DMS153 (cell line): ENCODE data around the gene PCDH17.

Source experiments
- DNase-seq: peaks from one replicate; lab custom pipeline; 2025; lab: John Stamatoyannopoulos, UW

The PCDH17 gene, protein sequence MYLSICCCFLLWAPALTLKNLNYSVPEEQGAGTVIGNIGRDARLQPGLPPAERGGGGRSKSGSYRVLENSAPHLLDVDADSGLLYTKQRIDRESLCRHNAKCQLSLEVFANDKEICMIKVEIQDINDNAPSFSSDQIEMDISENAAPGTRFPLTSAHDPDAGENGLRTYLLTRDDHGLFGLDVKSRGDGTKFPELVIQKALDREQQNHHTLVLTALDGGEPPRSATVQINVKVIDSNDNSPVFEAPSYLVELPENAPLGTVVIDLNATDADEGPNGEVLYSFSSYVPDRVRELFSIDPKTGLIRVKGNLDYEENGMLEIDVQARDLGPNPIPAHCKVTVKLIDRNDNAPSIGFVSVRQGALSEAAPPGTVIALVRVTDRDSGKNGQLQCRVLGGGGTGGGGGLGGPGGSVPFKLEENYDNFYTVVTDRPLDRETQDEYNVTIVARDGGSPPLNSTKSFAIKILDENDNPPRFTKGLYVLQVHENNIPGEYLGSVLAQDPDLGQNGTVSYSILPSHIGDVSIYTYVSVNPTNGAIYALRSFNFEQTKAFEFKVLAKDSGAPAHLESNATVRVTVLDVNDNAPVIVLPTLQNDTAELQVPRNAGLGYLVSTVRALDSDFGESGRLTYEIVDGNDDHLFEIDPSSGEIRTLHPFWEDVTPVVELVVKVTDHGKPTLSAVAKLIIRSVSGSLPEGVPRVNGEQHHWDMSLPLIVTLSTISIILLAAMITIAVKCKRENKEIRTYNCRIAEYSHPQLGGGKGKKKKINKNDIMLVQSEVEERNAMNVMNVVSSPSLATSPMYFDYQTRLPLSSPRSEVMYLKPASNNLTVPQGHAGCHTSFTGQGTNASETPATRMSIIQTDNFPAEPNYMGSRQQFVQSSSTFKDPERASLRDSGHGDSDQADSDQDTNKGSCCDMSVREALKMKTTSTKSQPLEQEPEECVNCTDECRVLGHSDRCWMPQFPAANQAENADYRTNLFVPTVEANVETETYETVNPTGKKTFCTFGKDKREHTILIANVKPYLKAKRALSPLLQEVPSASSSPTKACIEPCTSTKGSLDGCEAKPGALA (N-terminal part only)

DNA sequence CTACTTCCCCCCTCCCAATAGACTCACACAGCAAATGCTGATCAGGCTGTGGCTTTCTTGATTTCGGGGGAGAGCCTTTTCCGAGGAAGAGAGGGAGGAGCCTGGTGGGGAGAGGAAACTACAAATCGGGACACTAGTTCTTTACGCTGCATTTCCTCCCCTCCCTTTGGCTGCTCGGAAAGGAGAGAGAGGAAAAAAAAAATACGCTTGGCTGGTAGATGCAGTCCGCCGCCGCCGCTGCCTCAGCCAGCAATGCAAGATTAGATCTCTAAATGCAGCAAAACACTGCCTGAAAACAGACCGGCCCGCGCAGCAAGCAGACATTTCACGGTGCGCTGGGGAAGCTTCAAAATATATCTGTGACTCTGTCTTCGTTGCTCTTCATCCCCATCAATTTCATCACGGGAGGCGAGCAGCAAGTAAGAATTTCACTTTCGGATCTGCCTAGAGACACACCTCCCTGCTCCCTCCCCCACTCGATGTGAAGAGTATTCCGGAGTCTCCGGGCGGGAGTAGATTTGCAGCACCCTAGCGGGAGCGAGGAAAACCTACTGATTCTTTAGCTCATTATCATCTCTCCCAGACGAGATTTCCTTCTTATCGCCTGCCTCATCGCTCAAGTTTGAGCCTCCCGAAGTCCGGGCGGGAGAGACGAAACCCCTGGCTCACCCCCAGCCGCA is at the start of gene PCDH17:
PCDH17 (plus strand) TSS at position 149 of the 680 bp plus-strand sequence. CDS start 803 bp downstream, outside the sequence.
- DNase-seq = peak; percentile 69

DNA sequence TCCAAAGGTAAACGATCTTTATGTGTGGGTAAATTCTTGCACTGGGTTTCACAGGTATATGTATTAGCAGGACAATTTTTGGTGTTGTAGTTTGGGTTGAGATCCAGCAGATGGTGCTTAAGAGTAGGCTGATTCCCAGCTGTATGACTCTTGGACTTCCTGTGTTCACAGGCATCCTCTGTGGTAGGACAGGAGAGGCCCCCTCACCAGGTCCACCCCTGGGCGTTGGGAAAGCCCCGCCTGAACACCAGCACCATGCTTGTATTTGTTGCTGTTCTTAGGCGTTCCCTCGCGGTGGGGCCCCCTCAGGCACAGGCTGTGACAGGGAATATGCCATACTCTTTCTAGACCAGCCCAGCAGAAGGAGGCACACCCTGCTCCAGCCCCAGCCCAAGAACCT is 49.5 kb upstream of the PCDH17 start:
- no peak for DNase-seq

DNA sequence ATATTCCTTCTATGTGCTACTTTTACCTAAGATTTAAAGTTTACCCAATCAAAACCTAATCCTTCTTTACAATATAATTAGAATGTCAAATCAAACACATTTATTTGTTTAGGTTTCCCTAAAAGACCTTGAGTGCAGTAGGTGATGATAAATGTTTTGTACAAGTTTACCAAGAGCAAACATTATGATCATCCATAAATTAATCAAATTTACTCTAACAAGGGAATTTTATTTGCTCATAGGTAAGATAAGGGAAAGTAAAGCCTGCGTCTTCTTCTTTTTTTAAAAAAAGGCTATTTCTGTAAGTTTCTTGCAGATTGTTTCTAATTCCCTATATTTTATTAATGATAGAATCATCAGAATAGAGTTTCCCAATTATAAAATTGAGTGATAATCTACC is 48.0 kb upstream of the PCDH17 start:
- DNase-seq = no peak

DNA sequence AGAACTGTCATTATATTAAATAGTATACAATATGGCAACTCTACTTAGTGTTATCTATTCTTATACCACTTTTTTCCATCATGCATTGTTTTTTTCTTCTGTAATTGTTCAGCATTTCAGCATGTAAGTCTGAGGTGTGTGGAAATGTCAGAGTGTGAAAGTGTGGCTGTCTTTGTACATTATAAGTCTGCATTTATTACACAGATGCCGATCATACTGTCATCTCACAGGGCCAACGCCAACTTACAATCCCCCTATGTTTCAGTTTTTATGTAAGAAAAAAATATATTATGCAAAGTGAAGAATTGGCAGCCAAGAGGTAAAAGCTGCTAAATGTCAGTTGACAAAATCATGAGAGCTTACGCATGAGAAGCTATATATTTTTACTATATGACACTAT is 42.9 kb upstream of the PCDH17 start:
- no peak for DNase-seq

DNA sequence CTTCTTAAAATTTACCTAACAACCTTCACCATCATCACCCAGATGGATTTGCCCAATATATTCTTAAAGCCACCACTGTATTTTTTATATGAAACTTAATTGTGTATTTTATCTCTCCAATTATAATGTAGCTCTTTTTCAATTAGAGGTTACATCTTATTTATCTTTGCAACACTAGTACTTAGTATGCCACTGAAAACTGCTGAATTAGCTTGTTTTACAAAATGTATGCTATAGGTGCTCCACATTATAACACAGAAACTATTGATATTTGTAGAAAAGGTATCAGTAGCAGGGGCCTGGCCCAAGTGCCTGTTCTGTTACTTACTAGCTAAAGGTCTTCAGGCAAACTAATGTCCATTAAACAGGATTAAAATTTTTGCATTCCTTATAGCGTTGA is 35.8 kb upstream of the PCDH17 start:
- DNase-seq = no peak

DNA sequence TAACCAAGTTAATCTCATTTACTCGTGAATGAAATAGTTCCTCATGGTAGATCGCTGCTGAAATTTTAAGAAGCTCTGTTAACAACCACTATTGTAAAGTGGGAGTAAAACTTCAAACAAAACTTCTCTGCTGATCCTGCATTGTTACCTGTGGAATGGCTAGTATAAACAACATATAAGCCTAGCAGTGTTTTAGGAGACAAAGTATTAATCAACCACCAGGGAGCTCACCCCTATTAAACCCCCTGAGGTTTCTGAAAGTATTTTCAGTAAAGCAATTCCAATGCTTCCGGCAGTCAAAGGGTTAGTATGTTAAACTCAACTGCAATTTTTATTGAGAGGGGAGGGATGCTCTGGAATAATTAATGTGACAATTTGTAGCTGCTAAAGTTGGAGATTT is 30.0 kb upstream of the PCDH17 start:
- DNase-seq = no peak

DNA sequence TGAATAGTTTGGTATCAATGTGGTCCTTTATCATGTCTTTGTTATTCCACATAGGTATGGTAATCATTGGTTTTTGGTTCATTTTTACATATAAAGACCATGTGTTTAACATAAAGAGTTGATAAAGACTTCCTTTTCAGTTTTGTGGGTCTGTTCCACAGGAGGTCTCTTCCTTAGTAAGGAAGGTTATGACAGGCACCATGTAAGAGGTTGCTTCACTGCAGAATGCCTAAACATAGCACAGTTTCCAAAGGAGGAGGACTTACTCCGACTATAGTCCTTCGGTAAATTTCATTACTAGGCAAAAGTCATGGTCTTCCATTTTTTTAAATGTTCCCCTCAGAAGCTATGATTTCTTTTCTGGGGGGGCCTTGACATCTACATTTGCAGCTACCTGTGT is 27.1 kb upstream of the PCDH17 start:
- DNase-seq = no peak

DNA sequence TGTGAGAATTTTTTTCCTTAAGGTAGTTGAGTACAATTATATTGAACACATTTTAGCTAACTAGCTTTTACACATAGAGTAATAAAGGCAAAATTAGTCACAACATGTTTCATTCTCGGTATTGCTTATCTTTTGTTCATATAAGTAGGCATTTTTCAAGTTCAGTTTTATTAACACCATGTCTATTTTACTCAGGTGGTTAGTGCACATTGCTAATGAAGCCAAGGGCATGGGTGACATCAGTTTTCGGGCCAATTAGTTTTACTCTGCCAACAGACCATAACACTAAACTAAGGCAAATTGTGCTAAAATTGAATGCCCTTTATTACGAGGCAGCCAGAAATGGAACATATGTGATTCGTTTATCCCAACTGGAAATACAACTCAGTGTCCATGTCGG is 19.6 kb upstream of the PCDH17 start:
- DNase-seq = no peak

DNA sequence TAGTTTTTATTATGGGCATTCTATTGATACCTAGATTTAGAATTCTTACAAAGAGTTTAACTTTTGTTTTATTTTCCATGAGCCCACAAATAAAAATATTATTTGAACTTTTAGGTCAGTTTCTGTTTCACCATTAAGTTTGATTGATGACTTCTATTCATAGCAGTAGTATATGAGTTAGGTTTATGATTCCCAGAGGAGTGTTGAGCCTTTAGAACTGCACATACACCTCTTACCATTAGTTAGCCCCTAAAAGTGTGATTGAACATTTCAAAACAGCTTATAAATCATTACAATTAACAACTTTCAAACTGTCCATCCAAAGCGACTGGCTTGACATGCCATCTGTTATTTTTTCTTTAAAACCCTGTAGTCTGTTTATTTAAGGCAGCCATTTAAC is 19.0 kb upstream of the PCDH17 start:
- peak; percentile 46 for DNase-seq

DNA sequence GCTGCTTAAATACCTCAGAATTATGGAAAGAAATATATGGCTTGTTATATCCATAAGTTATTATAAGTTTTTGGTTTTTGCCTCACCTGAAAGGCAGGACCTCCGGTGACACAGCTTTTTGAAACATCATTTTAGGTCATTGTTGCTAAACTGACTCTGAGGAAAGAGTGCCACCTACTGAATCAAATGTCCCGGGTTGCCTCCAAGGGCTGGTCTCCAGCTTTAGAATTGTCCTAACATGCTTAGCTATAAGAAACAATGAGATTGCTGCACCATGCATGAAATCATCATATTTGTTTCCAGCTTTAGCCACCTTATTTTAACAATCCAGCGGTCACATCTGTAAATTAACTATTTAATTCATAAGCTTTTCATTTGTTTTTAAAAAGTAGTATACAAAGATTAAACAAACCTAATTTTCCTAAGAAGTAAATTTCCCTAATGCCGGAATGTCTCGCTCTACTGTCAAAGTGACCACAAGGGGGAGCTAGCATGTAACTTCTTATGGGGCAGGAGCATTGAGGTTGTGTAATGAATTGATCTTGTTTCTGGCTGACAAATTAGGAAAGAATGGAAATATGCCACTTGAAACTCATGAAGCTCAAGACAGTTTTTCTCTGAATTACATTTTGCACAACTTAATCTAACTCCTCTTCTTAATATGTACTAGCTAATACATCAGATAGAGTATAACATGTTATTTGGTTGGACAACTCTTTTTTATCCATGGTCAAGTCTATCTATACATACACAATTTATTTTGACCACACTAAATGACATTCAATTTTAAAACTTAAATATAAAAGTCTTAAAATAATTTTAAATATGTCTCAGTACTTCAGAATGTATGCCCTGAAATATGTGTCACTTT is 6.7 kb upstream of the PCDH17 start:
- DNase-seq = peak; percentile 58

DNA sequence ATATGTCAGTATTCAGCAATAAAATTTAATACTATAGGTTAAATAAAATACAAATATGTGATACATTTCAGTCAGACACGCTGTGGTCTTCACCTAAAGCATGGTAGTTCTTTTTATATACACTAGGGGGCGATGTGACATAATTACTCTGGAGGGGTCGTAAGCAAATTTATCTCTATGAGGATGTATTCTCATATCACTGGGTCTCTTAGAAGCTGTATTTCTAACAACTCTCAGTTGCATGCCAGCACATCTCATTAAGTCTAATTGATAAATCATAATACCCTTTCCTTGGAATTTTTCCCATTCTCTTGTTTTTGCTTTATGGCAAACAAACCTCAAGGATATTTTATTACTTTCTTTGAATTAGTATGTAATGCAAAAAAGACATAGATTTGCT is 3.9 kb upstream of the PCDH17 start:
- no peak for DNase-seq

DNA sequence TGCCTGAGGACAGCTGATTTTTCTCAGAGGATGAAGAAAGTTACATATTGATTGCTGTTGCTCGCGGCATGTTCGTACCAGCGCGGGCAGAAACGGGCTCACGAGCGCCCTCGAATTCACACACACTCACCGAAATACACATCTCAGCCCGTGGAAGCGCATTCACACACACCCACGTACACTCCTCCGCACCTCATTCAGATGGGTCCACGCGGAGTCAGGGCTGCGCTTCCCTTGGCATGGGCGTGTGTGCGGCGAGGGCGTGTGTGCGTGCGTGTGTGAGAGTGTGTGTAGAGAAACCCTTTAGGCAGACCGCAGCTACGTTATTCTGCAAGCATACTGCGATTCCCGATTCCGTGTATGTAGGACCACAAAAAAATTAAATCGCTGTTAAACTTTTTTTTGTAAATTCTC is 2.1 kb upstream of the PCDH17 start:
- peak; percentile 25 for DNase-seq

DNA sequence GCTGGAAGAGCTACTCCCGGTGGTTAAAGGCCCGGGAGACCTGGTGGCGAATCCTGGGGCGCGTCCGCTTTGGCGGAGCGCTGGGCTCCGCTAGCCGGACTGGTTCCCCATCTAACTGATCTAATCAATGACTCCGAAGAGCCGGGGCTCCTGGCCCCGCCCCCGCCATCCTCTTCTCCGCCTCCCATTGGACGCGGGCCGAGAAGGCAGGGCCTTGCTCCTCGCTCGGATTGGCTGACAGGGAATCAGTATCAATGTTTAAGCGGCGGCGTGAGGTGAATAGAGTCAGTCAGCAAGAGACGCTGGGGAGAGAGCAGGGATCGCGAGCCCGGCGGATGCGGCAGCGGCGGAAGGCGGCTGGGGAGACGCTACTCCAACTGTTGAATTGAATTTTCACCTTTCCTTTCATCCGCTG is 1.7 kb upstream of the PCDH17 start:
- peak; percentile 96 for DNase-seq

DNA sequence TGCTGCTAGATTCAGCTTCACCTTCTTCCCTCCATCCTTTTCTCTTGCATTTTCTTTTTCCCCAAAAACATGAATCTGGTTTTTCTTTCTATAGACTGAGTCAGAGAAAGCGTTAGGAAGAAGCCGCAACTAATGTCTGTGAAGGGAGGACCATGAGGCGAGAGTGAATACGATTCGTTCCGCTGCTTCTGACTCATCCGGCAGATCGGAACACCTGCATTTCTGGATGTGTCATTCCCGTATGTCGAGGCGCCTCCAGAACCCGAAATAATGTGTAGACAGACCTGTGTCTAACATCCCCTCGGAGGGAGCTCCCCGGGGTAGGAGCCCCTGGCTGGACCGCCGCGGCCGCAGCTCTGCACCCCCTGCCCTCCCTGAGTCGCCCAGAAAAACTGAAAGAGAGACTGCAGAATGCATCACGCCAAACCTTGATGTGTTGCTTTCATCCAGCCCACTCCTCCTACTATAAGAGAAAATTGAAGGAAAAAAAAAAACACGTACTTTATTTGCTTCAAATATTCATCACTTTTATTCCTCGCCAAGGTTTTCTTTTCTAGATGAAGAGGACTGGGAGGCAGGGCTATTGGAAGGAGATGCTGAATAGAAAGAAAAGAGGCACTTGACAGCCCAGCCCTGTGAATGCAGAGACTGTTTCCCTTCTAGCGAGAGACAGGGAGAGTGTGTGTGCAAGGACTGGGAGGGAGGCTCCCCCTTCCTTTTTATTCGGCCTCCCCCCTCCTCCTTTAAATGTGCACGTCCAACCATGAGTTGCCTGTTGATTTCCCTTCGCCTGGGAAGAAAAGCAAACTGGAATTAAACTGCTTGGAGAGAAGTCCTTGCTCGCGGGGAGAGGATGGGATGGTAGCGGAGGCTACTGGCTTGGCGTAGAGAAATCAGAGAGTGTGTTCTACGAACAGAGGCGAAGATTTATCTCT is 616 bp upstream of the PCDH17 start:
- DNase-seq = peak; percentile 69

DNA sequence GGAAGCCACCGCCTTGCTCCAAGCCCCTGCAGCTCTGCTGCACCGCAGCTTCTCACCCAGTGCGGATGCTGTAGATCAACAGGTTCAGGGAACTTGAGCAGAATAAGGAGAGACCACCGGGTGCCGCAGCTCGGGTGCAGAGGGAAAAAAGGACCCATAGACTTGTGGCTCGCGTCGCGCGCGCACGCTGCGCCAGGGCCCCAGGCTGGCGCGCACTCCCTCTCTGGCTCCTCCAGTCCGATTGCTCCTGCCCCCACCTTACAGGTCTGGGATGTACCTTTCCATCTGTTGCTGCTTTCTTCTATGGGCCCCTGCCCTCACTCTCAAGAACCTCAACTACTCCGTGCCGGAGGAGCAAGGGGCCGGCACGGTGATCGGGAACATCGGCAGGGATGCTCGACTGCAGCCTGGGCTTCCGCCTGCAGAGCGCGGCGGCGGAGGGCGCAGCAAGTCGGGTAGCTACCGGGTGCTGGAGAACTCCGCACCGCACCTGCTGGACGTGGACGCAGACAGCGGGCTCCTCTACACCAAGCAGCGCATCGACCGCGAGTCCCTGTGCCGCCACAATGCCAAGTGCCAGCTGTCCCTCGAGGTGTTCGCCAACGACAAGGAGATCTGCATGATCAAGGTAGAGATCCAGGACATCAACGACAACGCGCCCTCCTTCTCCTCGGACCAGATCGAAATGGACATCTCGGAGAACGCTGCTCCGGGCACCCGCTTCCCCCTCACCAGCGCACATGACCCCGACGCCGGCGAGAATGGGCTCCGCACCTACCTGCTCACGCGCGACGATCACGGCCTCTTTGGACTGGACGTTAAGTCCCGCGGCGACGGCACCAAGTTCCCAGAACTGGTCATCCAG is 964 bp downstream of the PCDH17 start:
- DNase-seq = no peak

DNA sequence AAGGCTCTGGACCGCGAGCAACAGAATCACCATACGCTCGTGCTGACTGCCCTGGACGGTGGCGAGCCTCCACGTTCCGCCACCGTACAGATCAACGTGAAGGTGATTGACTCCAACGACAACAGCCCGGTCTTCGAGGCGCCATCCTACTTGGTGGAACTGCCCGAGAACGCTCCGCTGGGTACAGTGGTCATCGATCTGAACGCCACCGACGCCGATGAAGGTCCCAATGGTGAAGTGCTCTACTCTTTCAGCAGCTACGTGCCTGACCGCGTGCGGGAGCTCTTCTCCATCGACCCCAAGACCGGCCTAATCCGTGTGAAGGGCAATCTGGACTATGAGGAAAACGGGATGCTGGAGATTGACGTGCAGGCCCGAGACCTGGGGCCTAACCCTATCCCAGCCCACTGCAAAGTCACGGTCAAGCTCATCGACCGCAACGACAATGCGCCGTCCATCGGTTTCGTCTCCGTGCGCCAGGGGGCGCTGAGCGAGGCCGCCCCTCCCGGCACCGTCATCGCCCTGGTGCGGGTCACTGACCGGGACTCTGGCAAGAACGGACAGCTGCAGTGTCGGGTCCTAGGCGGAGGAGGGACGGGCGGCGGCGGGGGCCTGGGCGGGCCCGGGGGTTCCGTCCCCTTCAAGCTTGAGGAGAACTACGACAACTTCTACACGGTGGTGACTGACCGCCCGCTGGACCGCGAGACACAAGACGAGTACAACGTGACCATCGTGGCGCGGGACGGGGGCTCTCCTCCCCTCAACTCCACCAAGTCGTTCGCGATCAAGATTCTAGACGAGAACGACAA is 1.8 kb downstream of the PCDH17 start:
- DNase-seq = no peak

DNA sequence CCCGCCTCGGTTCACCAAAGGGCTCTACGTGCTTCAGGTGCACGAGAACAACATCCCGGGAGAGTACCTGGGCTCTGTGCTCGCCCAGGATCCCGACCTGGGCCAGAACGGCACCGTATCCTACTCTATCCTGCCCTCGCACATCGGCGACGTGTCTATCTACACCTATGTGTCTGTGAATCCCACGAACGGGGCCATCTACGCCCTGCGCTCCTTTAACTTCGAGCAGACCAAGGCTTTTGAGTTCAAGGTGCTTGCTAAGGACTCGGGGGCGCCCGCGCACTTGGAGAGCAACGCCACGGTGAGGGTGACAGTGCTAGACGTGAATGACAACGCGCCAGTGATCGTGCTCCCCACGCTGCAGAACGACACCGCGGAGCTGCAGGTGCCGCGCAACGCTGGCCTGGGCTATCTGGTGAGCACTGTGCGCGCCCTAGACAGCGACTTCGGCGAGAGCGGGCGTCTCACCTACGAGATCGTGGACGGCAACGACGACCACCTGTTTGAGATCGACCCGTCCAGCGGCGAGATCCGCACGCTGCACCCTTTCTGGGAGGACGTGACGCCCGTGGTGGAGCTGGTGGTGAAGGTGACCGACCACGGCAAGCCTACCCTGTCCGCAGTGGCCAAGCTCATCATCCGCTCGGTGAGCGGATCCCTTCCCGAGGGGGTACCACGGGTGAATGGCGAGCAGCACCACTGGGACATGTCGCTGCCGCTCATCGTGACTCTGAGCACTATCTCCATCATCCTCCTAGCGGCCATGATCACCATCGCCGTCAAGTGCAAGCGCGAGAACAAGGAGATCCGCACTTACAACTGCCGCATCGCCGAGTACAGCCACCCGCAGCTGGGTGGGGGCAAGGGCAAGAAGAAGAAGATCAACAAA is 2.6 kb downstream of the PCDH17 start:
- no peak for DNase-seq
